Breast epithelium (tissue), 4 donors: ENCODE results near the gene SHROOM1. TPM values are rescaled to one million over a fixed set of nuclear protein-coding genes. Genes with fewer than 3 reads are reported as not detected.

Experiments
- DNase-seq, 2 donors: peaks; one replicate each; pipeline ENCODE4 v3.0.0-alpha.2; 2019; ENCODE audit warnings: low spot score in 2 of 2
- H3K27ac ChIP-seq, 2 donors: fragments of 200-600 bp; sonication (generic) in 1 of 2; one replicate each; pipeline ENCODE4 v1.5.1; 2016 to 2019; ENCODE audit warnings: mild to moderate bottlenecking in 1 of 2
- H3K27me3 ChIP-seq, 2 donors: fragments of 200-600 bp; sonication (generic) in 1 of 2; one replicate each; pipeline versions ENCODE4 v1.5.1 to v1.6.0; 2017 to 2019; ENCODE audit warnings: control low read depth in 1 of 2, mild to moderate bottlenecking in 1 of 2
- H3K36me3 ChIP-seq: fragments of 200-600 bp; one replicate; pipeline ENCODE4 v1.5.1; 2019
- H3K4me1 ChIP-seq, 2 donors: fragments of 200-600 bp; sonication (generic); one replicate each; pipeline ENCODE4 v1.5.1; 2016 to 2019; ENCODE audit warnings: control low read depth in 1 of 2
- H3K4me3 ChIP-seq, 3 donors: fragments of 200-600 bp; sonication (generic); 1 replicate in 2 of 3; 2 replicates in 1 of 3; pipeline ENCODE4 v1.5.1; 2016 to 2019; ENCODE audit warnings: mild to moderate bottlenecking in 3 of 3, moderate library complexity in 2 of 3
- H3K9me3 ChIP-seq, 2 donors: fragments of 200-600 bp; sonication (generic) in 1 of 2; one replicate each; pipeline ENCODE4 v1.5.1; 2016 to 2019; ENCODE audit warnings: control low read depth in 1 of 2
- POLR2A ChIP-seq: fragments of 450-650 bp; IDR thresholded peaks from one replicate; pipeline ENCODE4 v1.6.1; 2016; ENCODE audit warnings: antibody characterized with exemption, mild to moderate bottlenecking, moderate library complexity
- POLR2AphosphoS5 ChIP-seq, 3 donors: sonication (generic); formaldehyde crosslinking; IDR thresholded peaks; one replicate each; pipeline ENCODE4 v1.6.1; 2017; ENCODE audit warnings: antibody characterized with exemption in 3 of 3
- intact Hi-C: fragments of 100-400 bp; cut with DNase I; formaldehyde crosslinking; loops from one replicate; pipeline ENCODE4 v1.15.1; 2023; ENCODE audit warnings: low total_unique reads
- total RNA-seq, 3 donors: library from RNA; depleted of rRNA; stranded (reverse); fragments of >200 nt; gene quantifications; one replicate each; pipeline ENCODE4 v1.1.0, GENCODE V29; 2016
- TF ChIP-seq, protein P1 (sequence below), 3 donors: fragments of 450-650 bp; IDR thresholded peaks; one replicate each; pipeline ENCODE4 v1.5.1; 2016 to 2017; ENCODE audit warnings: antibody characterized with exemption in 3 of 3, mild to moderate bottlenecking in 3 of 3, moderate library complexity in 3 of 3

The SHROOM1 gene
- total RNA-seq, 3 donors from 2014 or later = 2.4 to 12.6 (median 9.5) TPM

GRCh38 chr5:132802044-132802684, 28.3 kb downstream of the SHROOM1 start:
- Histone ChIP-seq H3K9me3 (no peaks in the 10 kb centered on the region), H3K36me3 (no peaks in the 10 kb centered on the region), H3K4me3 (no peak overlapping the region), H3K4me1 (no peaks in the 10 kb centered on the region), H3K27me3 (no peaks in the 10 kb centered on the region), H3K27ac (no peak overlapping the region)
- TF ChIP-seq POLR2A (no peak), POLR2AphosphoS5 (IDR thresholded peaks at IDR 0.05) (no peak)
- TF ChIP-seq, protein P1, sequence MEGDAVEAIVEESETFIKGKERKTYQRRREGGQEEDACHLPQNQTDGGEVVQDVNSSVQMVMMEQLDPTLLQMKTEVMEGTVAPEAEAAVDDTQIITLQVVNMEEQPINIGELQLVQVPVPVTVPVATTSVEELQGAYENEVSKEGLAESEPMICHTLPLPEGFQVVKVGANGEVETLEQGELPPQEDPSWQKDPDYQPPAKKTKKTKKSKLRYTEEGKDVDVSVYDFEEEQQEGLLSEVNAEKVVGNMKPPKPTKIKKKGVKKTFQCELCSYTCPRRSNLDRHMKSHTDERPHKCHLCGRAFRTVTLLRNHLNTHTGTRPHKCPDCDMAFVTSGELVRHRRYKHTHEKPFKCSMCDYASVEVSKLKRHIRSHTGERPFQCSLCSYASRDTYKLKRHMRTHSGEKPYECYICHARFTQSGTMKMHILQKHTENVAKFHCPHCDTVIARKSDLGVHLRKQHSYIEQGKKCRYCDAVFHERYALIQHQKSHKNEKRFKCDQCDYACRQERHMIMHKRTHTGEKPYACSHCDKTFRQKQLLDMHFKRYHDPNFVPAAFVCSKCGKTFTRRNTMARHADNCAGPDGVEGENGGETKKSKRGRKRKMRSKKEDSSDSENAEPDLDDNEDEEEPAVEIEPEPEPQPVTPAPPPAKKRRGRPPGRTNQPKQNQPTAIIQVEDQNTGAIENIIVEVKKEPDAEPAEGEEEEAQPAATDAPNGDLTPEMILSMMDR (IDR thresholded peaks at IDR 0.05) = no peak
- no peak for DNase-seq
- intact Hi-C loops = no loop called here

DNA sequence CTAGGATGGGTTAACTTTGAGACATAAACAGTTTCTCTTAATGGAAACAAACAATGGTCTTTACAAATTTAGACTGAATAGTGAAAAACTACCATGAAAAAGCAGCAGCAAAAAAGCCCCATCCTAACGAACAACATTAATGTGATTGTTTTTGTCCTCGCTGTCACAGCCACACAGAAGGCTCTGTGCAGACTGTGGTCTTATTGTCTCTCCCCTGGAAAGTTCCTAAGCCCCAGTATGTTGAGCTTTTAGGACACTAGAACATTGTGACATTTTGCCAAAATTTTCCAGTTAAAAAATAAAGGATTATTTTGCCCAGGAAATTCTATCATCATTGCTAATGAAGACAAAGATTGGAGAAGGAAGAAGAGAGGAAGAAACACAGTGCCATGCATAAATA, 29.9 kb downstream of the SHROOM1 start:
- DNase-seq = no peak
- Histone ChIP-seq H3K27ac (no peak overlapping the region), H3K27me3 (no peaks in the 10 kb centered on the region), H3K4me1 (no peaks in the 10 kb centered on the region), H3K9me3 (no peaks in the 10 kb centered on the region), H3K4me3 (no peak overlapping the region), H3K36me3 (no peaks in the 10 kb centered on the region)
- intact Hi-C loops = no loop called here
- TF ChIP-seq POLR2A = no peak
- TF ChIP-seq, protein P1 (IDR thresholded peaks at IDR 0.05) = no peak

- no peaks in the 10 kb centered on the region for H3K4me1 ChIP-seq
- no peak overlapping the region for H3K27ac ChIP-seq
- no peaks in the 10 kb centered on the region for H3K27me3 ChIP-seq
- DNase-seq = no peak
- H3K4me3 ChIP-seq = no peak overlapping the region
- TF ChIP-seq POLR2AphosphoS5 (IDR thresholded peaks at IDR 0.05) (no peak), POLR2A (no peak)
- TF ChIP-seq, protein P1 (IDR thresholded peaks at IDR 0.05) = no peak
- intact Hi-C loops = no loop called here
- no peaks in the 10 kb centered on the region for H3K9me3 ChIP-seq
- H3K36me3 ChIP-seq = no peaks in the 10 kb centered on the region
These were observed 31.1 kb downstream of the SHROOM1 start for GRCh38 chr5:132799392-132799791.

DNA sequence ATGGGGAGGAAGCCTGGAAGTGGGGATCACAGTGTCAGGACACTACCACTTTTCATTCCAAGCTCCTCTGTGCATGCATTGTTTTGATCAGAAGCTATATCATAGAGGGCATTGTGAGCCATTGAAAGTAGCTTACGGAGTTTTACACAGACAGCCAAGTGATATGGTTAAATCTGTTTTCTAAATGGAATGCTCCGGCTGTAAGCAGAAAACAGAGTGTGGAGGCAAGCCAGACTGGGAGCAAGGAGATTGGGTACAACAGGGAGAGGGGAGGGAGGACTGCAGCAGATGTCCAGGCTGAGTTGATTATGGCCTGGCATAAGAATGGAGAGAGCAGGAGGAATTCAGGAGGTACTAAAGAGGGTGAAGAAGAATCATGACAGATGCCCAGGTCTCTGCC, 32.8 kb downstream of the SHROOM1 start:
- H3K4me1 ChIP-seq = no peaks in the 10 kb centered on the region
- DNase-seq = no peak
- H3K9me3 ChIP-seq = no peaks in the 10 kb centered on the region
- no peak overlapping the region for H3K27ac ChIP-seq
- intact Hi-C loops = no loop called here
- no peak overlapping the region for H3K4me3 ChIP-seq
- TF ChIP-seq POLR2A = no peak
- H3K27me3 ChIP-seq = no peaks in the 10 kb centered on the region
- no peaks in the 10 kb centered on the region for H3K36me3 ChIP-seq

DNA sequence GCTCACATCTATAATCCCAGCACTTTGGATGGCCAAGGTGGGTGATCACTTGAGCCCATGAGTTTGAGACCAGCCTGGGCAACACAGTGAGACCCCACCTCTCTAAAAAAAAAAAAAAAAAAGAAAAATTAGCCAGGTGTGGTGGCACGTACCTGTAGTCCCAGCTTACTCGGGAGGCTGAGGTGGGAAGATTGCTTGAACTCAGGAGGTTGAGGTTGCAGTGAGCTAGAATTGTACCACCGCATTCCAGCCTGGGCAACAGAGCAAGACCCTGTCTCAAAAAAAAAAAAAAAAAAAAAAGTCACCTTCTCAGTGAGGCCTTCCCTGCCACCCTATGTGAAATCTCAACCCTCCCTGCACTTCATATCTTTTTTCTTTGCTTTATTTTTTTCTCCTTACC, 39.4 kb downstream of the SHROOM1 start:
- no peaks in the 10 kb centered on the region for H3K27me3 ChIP-seq
- no peaks in the 10 kb centered on the region for H3K36me3 ChIP-seq
- intact Hi-C loops = no loop called here
- no peaks in the 10 kb centered on the region for H3K4me1 ChIP-seq
- TF ChIP-seq, protein P1 (IDR thresholded peaks at IDR 0.05) = no peak
- TF ChIP-seq POLR2AphosphoS5 (IDR thresholded peaks at IDR 0.05) (no peak), POLR2A (no peak)
- no peak for DNase-seq
- no peaks in the 10 kb centered on the region for H3K9me3 ChIP-seq
- no peak overlapping the region for H3K4me3 ChIP-seq
- H3K27ac ChIP-seq = no peak overlapping the region
